Erythroblast (primary cell): ENCODE measurements around the gene RSPRY1.

ENCODE experiments used
- GATA1 ChIP-seq: IDR thresholded peaks from 2 replicates; pipeline ENCODE4 v1.6.1; 2011; ENCODE audit warnings: low read depth, mild to moderate bottlenecking, control low read depth, low read length, moderate library complexity
- POLR2A ChIP-seq: IDR thresholded peaks from 2 replicates; pipeline ENCODE4 v1.6.1; 2011; ENCODE audit warnings: mild to moderate bottlenecking, low read length

DNA sequence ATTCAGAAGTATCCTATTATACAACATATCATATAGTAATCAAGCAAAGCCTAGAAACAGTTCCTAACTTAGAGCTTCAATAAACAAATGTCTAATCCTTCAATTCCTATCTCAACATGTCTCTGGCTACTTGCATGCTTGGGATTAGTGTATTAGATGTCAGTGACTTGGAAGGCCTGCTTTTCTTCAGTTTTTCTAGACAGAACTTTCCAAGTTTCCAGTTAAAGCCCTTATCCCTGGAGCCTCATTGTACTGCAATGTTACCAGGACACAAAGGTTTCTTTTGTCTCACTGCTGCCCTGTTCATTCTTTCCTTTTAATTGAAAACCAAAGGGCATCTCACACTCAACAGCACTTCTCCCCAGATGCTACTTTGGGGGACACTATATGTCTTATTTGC lies 16.8 kb upstream of the RSPRY1 start:
- TF ChIP-seq POLR2A (no peak), GATA1 (no peak)
